MM.1S (cell line): ENCODE measurements around the gene ATP10B.

Experiments used
- CTCF ChIP-seq: fragments of 300-600 bp; sonication (generic); IDR thresholded peaks from 2 replicates; pipeline ENCODE4 v1.5.1; 2016; ENCODE audit warnings: antibody characterized with exemption, low read length, mixed read lengths
- EZH2 ChIP-seq: fragments of 300-600 bp; sonication (generic); optimal IDR thresholded peaks from 2 replicates; pipeline ENCODE3; 2017; ENCODE audit warnings: low read depth, mild to moderate bottlenecking, antibody characterized with exemption, low read length, mixed read lengths
- EZH2phosphoT487 ChIP-seq: fragments of 300-600 bp; sonication (generic); IDR thresholded peaks from 2 replicates; pipeline ENCODE4 v1.6.1; 2018; ENCODE audit warnings: antibody characterized with exemption, low read length

- no peak for TF ChIP-seq CTCF
- no peak for TF ChIP-seq EZH2
- TF ChIP-seq EZH2phosphoT487, result no peak
Measured at GRCh38 chr5:160702311-160702803, 149.7 kb downstream of the ATP10B start.
